Sigmoid colon (tissue), 4 donors: Measurements from ENCODE around the gene PWP1.

Source experiments
- CTCF ChIP-seq, 4 experiments: fragments of 450-650 bp in 3 of 4; fragments of 200-600 bp in 1 of 4; IDR thresholded peaks; one replicate each; pipeline ENCODE4 v1.5.1; 2016 to 2019; ENCODE audit warnings: antibody characterized with exemption in 4 of 4, mild to moderate bottlenecking in 3 of 4, moderate library complexity in 2 of 4
- EP300 ChIP-seq, 4 donors: sonication (generic); formaldehyde crosslinking; IDR thresholded peaks; one replicate each; pipeline ENCODE4 v1.6.1; 2017; ENCODE audit warnings: antibody characterized with exemption in 4 of 4
- POLR2A ChIP-seq, 2 donors: fragments of 450-650 bp; IDR thresholded peaks; one replicate each; pipeline ENCODE4 v1.6.1; 2016; ENCODE audit warnings: antibody characterized with exemption in 2 of 2, mild to moderate bottlenecking in 2 of 2, moderate library complexity in 2 of 2
- POLR2AphosphoS5 ChIP-seq, 4 donors: sonication (generic); formaldehyde crosslinking; IDR thresholded peaks; one replicate each; pipeline ENCODE4 v1.6.1; 2017; ENCODE audit warnings: antibody characterized with exemption in 4 of 4

GRCh38 chr12:107681836-107682820 lies 3.5 kb upstream of the PWP1 start:
- TF ChIP-seq POLR2A (IDR thresholded peaks at IDR 0.05) (no peak), CTCF (IDR thresholded peaks at IDR 0.05) (no peak), EP300 (IDR thresholded peaks at IDR 0.05) (no peak), POLR2AphosphoS5 (IDR thresholded peaks at IDR 0.05) (no peak)
